ENCODE measurements around the gene PIH1D1.

The PIH1D1 gene

DNA sequence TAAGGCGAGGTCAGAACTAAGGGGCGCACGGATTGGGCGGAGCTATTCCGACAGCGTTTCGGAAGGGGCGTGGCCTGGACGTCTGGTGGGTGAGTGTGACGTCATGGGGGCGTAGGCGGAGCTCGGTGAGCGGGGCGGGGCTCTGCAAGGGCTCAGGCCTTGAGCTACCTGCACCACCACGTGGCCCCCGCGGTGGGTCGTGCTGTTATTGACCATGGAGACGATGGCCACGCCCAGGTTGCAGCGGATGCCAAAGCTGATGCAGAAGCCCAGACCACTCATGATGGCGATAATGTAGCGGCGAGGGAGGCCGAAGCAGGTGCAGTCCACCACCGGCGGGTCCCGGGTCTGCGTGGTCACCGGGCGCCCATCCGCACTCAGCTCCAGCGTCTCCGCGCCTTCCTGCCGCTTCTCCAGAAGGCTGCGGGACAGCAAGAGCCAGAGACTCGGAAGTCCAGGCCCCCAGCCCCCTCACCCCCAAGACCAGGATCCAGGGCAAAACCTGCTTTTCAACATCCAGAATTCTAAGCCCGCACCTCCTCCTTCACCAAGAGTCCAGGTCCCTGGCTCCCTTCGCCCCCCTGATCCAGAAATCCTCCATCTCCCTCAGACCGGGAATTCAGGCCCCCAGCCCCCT, 15.1 kb downstream of the PIH1D1 start:
- DNase-seq (ENCODE audit: extremely low read depth in 1 of 2, low read depth in 1 of 2), result peak; percentile 38 to 71

DNA sequence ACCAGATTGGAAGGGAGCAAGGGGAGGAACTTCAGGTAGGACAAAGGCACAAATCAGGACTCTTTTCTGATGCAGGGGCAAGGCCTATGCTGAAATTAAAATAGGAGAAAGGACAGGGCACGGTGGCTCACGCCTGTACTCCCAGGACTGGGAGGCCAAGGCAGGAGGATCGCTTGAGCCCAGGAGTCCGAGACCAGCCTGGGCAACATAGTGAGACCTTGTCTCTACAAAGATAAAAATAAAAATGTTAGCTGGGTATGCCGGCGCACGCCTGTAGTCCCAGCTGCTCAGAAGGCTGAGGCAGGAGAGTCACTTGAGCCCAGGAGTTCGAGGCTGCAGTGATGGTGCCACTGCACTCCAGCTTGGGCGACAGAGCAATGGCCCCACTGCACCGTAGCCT, 15.9 kb downstream of the PIH1D1 start:
- DNase-seq (ENCODE audit: extremely low read depth in 1 of 2, low read depth in 1 of 2), result no peak

DNA sequence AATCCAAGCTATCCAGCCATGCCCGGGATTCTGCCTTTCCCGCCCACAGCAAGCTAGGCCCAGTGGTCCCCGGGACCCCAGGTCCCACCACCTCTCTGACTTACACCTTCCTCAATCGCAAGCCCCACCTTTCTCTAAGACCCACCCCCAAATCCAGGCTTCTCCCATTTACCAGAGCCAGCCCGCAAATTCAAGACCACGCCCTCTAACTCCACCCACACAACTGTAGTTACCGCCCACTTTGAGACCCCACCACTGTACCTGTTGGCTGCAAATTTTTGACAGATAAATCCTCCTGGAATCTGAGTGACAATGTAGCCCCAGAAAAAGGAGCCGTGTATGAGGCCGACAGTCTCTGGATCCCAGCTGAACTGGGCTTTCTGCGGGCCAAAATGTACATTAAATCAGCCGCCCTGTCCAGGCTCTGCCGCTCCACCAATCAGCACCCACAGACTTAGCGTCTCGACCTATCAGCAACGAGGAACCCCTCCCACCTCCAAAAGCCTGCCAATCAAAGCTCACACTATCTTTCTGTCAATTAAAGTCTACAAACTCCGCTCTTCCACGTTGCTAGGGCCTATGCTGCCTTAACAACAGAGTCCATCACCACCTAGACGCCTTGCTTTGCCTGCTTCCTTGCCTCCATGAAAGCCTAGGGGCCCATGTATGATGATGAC, 16.6 kb downstream of the PIH1D1 start:
- no peak for DNase-seq (ENCODE audit: extremely low read depth in 1 of 2, low read depth in 1 of 2)

DNA sequence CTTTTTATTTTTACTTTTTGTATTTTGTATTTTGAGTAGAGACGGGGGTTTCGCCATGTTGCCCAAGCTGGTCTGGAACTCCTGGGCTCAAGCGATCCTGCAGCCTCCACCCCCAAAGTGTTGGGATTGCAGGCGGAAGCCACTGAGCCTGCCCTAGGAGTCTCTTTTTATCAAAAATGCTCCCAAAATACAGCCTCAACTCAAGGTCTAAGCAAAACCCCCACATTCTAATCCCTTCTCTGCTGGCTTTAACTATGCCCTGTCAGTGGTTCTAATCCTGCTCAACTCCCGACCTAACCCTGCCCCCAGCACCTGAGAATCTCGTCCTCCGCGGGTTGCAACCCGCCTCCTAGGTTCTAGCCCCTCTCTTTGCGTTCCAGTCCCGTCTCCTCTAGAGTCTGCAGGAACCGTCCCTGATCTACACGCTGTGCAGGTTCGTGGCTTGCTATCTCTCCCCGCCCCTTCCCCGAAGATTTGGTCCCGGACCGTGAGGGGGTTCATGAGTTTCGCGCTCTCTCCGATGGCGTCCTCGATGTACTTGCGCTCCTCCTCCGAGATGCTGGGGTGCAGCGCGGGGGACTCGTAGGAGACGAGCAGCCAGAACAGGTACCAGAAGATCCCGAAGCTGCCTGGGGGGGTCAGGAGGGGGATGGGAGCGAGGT, 18.2 kb downstream of the PIH1D1 start:
- DNase-seq (ENCODE audit: extremely low read depth in 1 of 2, low read depth in 1 of 2), result no peak

DNA sequence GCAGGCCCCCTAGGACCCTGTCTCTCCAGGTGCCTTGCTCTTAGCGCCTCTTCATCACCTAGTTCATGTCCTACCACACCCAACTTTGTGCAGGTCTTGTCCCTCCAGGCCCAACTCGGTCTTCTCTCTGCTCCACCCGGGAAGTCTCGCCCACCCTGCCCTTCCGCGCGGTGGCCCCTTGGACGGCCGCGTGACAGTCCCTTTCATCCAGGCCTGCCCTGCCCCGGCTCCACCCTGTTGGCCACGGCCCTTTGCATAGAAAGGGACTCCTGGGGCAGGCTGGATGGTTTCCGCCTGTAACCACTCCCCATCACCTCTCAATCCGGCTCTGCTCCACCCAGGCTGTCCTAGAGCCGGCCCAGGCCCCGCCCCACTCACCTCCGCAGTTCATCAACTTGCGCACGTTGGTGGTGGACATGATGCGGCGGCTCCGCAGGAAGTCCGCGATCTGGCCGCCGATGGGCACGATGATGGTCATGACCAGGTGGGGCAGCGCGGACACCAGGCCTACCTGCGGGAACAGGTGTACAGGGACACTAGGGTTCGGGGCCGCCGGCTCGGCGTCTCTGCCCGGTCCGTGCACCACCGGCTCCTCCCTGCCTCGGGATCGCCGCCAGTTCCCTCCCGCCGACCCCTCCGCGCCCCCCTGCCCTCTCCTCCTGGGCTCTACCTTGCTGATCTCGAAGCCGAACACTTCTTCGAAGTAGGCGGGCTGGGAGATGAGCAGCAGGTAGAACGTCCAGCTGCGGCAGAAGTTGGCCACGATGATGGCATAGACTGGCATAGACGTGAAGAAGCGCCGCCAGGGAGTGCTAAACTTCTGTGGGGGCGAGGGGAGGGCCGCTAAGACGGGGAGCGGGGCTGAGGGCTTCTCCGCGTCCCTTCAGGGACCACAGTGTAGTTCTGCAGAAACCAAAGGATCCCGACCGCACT, 19.2 kb downstream of the PIH1D1 start:
- no peak for DNase-seq (ENCODE audit: extremely low read depth in 1 of 2, low read depth in 1 of 2)

DNA sequence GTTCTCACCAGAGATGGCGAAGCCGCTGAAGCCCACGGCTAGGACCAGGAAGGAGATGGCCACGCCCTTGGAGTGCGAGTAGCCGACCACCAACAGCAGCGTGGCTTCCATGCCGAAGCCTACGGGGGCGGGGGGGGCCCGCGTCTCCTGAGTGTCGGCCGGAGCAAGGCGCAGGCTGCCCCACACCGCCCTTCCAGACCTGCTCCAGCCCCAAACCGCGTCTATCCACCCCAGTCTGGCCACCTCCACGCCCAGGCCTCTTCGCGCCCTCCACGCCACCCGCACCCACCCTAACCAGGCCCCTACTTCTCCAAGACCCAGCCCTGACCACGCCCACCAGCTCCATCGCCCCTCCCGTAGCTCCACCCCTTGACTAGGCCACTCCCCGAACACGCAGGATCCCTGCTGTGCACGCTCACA, 20.3 kb downstream of the PIH1D1 start:
- DNase-seq (ENCODE audit: extremely low read depth in 1 of 2, low read depth in 1 of 2), result no peak

DNA sequence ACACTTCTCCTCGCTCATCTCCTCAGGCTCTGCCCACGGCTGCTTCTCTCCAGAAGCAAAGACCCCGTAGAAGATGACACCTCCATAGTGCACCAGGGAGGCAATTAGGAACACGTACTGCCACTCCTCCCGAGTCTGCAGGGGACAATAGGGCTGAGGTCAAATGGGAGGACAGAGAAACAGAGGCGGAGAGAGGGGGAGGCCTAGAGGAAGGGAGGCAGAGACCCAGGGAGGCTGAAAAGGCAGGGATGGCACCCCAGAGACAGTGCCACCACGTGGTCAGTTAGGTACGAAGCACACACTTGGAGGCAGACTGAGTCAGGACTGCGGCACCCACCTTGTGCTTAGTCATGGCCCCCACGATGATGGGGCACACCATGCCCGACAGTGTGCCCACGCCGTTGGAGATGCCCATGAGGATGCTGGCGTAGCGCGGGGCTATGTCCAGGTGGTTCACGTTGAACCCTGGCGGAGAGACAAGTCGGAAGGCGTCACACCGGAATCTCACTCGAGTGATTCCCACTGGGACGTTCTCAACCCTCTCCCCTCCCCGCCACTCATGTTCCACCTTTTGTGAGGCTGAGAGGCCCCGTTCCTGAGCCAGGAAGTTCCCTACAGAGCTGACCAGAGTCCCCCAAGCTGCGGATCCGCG, 20.8 kb downstream of the PIH1D1 start:
- no peak for DNase-seq (ENCODE audit: extremely low read depth in 1 of 2, low read depth in 1 of 2)

DNA sequence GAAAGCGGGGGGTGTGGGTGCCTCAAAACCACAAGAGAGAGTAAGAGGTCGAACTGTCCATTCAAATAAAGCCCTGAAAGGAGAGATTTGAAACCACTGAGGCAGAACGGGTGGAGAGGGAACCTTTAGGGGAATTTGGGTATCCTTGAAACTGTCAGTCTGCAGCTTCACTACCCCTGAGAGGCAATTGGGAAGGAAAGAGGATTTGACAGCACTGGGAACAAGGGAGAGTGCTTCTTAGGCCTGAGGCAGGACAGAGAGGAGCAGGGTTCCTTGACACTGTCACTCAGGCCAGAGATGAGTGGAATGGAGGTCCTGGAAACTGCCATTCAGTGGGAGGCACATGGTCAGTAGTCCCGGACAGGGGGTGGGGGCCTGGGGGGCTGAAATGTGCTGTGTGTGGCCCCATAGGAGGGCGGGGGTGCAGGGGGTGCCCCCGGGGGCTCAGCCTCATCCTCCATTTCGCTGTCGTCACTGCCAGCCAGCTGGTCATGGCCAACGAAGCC, 21.4 kb downstream of the PIH1D1 start:
- DNase-seq (ENCODE audit: extremely low read depth in 1 of 2, low read depth in 1 of 2), result no peak

DNA sequence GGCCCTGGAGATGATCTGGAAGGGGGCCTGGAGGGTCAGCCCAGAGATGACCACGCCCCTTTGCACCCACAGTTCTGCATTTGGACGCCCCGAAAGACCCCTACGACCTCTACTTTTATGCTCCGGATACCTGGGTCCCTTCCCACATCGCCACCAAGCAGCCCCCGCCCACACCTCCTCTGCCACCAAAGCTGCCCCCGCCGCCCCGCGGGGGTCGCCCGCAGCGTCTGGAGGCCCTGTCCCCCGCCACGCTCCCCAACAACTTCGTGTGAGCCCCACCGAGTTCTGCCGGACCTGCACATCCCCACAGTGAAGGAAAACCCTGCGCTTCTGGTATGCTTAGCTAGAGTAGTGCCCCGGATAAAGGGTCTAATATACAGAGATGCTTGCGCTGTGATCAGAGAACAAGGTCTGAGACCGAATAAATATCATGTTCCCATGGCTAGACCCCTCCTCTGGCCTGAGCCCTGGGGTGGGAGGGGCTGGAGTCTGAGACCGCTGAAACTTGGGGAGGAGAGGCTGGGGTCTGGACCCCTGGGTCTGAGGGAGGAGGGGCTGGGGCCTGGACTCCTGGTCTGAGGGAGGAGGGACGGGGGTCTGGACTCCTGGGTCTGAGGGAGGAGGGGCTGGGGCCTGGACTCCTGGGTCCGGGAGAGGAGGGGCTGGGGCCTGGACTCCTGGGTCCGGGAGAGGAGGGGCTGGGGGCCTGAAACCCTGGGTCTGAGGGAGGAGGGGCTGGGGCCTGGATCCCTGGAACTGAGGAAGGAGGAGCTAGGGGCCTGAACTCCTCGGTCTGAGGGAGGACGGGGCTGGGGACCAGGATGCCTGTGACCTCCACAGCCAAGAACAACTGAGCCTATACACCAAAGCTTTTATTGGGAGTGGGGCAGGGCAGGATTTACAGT, 22.8 kb downstream of the PIH1D1 start:
- DNase-seq (ENCODE audit: extremely low read depth in 1 of 2, low read depth in 1 of 2), result no peak

DNA sequence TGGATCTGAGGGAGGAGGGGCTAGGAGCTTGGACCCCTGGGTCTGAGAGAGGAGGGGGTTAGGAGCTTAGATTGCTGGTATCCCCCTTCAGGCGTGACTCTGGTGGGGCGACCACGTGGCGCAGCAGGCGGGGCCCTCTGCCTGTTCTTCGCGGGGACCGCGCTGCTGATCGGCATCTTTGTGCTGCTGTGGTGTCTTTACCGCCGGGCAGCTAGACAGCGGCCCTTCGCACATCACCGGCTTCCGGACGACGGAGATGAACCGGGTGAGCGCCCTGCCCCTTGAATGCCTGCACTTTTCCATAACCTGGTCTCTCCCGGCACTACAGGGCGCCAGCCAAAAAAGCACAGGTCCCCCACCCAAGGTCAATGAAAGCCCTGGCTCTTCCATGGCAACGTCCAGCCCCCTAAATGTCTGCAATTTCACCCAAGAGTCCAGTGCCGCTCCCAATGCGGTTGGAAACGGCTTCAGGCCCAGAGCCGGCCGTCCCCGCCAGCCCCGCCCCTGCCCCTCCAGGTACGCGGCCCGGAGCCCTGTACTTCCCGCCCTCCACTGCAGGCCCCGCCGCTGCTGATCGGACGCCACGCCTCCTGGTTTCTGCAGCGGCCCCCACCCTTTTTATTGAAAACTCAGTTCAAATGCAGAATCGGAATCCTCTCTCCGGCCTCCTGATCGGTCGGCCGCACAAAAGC, 23.6 kb downstream of the PIH1D1 start:
- no peak for DNase-seq (ENCODE audit: extremely low read depth in 1 of 2, low read depth in 1 of 2)

DNA sequence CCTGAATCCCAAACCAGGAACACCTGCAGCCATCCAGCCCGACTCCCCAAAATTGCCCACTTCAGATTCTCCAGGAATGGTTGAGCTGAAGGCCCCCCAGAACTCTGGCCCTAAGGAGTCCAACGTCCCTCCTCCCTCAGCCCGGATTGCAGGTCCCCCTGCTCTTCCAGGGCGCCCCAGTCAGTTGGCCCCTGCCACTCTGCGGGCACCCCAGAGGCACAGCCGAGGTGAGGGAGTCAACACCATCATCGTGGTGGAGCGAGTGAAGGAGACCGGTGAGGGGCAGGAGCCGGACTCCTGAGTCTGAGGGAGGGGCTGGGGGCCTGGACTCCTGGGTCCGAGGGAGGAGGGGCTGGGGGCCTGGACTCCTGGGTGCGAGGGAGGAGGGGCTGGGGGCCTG, 24.3 kb downstream of the PIH1D1 start:
- DNase-seq (ENCODE audit: extremely low read depth in 1 of 2, low read depth in 1 of 2), result no peak

DNA sequence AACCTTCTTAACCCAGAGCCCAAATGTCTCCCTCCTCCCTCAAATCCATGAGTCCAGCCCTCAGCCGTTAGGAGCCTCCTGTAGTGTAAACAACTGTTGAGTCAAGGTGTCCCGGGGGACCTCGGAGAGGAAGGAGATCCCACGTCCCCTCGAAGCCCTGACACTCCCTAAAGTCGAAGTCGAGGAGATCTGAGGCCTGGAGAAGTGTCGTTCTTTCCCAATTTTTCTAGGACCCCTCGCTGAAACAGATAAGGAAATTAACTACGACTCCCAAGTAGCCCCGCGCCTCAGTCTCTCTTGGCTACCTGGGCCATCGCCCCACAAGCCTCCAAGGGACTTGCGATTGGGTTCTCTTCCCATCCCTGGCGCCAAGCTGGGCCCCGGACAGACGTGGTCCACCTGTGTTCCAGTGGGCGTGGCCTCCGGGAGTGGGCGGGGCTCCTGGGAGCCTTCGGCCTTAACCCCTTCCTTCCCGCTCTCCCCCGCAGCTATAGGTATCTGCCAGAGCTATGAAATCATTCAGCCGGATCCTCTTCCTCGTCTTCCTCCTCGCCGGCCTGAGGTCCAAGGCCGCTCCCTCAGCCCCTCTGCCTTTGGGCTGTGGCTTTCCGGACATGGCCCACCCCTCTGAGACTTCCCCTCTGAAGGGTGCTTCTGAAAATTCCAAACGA, 25.6 kb downstream of the PIH1D1 start:
- DNase-seq (ENCODE audit: extremely low read depth in 1 of 2, low read depth in 1 of 2), result no peak

DNA sequence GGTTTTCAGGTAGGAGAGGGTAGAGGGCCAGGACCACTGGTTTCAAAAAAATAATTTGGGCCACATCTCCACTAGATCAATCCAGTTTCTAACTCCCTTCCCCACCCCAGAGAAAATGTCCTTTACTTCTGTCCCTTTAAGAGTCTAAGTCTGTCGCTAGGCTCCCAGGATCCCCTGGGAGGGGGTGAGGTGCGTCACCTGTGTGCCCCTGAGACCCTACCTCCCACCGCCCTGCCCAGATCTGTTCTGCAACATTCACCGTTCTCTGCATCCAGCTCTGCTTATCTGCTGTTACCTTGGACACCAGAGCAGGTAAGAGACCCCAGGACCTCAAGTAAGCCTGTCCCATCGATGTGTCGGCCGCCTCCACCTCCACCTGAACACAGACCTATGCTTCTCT, 26.4 kb downstream of the PIH1D1 start, which contains the start of gene GFY:
GFY (plus strand) TSS at position 211 of the 400 bp plus-strand sequence. CDS start 1,043 bp downstream, outside the sequence.
- DNase-seq (ENCODE audit: extremely low read depth in 1 of 2, low read depth in 1 of 2), result no peak

DNA sequence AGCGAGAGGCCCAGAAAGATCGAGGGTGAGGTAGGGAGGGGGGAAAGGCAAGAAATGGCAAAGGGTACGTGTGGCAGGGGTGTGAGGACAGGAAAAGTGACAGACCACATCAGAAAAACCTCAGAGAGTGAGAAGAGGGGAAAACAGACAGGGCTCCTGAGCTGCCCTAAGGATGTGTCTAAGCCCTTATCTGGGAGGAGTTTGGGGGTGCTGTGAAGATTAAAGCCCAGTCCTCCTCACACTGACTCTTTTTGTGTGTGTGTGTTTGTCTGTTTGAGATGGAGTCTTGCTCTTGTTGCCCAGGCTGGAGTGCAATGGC, 27.7 kb downstream of the PIH1D1 start:
- DNase-seq (ENCODE audit: extremely low read depth in 1 of 2, low read depth in 1 of 2), result no peak

DNA sequence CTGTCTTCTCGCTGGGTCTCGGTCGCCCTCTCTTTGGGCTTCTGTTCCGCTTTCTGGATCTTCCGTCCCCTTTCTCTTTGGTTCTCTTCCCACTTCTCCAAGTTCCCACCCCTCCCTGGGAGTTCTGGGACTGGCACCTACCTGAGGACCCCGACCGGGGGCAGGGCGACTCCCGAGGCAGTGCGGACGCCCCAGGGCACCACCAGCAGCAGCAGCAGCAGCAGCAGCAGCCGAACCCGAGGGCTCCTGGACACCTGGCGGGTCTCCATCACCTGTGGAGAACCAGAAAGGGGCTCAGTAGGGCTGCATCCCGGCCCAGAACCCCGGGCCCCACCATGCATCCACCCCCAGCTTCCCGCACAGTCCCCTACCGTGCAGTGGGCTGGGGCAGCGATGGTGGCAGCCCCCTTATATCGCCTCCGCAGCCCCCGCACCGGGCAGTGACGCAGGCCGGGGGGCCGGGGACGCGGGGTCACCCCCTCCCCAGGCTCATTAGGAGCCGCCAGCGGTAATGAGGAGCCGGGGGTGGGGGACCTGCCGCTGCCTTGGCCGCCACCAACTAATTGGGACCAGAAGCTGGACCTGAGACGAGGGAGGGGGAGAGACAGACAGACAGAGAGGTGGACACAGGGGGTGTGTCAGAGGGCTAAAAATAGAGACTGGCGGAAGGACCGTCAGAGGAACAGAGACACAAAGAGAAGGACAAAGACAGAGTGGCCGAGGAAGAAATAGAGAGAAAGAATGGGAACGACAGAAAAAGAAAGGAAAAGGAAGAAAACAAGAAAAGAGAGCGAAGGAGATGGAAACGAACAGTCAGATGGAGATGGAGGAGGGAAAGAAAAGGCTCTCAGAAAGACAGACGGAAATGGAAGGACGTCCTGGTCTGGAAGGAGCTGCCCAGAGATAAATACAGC, 28.3 kb downstream of the PIH1D1 start, which contains the start of gene PTH2:
PTH2 (minus strand) TSS at position 371 of the 914 bp plus-strand sequence; CDS start at position 269, 102 bp downstream.
- DNase-seq (ENCODE audit: extremely low read depth in 1 of 2, low read depth in 1 of 2), result no peak

DNA sequence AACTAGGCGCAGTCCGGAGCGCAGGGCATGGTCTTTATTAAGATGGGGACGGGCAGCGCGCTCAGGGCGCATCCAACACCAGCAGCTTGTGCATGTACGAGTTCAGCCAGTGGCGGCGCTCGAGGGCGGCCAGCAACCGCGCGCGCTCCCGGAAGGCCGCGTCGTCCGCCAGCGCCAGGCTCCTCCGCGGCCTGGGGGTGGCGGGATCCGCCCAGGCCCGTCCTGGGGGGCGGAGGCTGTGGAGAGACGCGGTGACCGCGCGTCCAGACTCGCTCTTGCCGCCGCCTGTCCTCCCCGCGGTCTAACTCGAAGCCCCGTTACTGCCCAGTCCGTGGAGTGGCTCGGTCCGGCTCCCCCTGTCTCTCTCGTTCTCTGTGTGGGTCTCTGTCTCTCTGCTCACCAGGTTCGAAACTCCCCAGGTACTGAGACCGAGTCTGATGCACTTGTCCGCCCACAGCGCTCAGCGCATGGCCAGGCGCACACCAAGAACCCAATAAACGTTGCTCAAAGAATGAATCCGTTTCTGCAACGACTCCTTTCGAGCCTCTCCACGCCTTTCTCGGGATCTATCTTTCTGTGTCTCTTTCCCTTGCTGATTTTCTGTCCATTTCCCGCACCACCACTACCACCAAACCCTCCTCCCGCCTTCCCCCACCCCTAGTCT, 29.1 kb downstream of the PIH1D1 start:
- no peak for DNase-seq (ENCODE audit: extremely low read depth in 1 of 2, low read depth in 1 of 2)

DNA sequence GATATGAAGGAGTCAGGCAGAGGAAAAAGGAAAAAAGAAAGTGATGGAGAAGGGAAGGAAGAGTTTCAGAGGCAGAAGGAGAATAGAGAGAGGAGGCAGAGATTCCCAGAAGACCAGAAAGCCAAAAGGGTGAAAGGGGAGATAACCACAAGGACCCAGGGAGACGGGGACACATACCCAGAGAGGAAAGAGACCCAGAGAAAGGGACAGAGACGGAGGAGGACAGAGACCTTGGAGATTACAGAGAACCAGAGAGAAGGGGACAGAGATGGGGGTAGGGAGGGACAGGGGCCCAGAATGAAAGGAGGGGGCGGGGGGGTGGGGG, 29.8 kb downstream of the PIH1D1 start:
- DNase-seq (ENCODE audit: extremely low read depth in 1 of 2, low read depth in 1 of 2), result no peak
